NCI-H2107 (cell line): Measurements from ENCODE around the gene SEC62.
A peak's percentile ranks its signal among the peaks of the same experiment; 100 is the strongest.

ENCODE experiments used
- DNase-seq: peaks from one replicate; lab custom pipeline; 2025; lab: John Stamatoyannopoulos, UW

SEC62 gene

GRCh38 chr3:169966428-169966950, at the start of gene SEC62:
Gene SEC62, plus strand, starts transcription at chr3:169966807. Its CDS starts 16 bp downstream, at chr3:169966823.
- DNase-seq = peak; percentile 99

- peak; percentile 32 for DNase-seq
Observed at GRCh38 chr3:169923189-169923588, 43.4 kb upstream of the SEC62 start.

DNA sequence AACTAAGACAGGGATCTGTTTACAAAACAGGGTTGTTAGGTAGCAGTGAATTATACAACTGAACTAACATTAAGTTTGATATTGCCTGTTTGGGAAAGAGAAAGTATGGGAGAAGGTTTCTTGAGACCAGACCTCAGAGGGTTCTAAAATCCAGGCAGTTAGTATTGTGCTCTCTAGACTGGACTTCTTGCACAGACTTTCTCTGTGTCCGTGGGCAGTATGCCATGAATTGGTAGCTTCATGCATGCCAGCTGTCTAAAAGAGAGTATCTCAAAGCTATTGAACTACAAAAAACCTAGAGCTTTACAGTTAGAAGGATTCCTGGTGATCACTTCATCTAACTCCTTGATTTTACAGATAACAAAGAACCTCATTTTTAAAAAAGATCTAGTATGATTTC, 42.8 kb upstream of the SEC62 start:
- DNase-seq = no peak

- no peak for DNase-seq
Observed at GRCh38 chr3:169929830-169930519, 36.6 kb upstream of the SEC62 start.

DNA sequence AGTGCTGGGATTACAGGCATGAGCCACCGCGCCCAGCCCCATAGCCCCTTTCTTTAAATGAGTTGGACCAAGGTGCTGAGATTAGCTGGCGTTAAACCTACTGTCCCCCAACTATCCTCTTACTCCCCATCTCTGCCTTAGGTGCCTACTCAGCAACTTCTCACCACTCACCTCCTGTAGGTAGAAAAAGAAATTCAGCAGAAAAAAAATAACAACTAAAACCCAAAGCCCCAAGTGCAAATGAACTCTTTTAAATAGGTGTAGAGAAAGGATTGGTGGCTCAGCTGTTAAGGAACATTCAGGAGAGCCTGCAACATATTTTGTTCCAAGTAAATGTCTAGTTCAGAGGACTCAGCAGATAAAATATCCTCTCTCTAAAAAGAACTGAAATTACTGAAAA, 35.8 kb upstream of the SEC62 start:
- DNase-seq = no peak

DNA sequence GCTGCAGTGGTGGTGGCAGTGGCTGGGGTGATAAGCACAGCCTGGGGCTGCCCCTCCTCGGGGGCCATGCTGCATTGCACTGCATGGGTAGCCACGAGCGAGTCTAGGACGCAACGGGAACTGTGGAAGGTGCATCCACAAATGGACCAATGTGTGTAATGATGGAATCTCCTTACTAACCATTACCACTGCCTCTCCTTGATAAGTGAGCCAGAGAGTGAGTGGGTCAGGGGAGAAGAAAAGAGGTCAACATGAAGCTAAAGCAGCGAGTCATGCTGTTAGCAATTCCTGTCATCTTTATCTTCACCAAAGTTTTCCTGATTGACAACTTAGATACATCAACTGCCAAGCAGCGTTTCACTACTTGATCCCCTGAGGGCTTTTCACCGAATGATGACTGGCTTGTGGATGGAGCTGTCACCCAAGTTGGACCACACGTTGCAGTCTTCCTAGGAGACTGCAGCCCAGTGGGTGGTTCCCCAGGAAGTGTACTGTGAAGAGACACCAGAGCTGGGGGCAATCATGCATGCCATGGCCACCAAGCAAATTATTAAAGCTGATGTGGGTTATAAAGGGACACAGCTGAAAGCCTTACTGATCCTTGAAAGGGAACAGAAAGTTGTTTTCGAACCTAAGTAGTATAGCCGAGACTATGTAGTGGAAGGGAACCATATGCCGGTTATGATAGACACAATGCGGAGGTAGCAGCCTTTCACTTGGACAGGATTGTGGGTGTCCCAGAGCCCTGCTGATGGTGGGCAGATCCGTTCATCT, 34.7 kb upstream of the SEC62 start:
- DNase-seq = no peak

DNA sequence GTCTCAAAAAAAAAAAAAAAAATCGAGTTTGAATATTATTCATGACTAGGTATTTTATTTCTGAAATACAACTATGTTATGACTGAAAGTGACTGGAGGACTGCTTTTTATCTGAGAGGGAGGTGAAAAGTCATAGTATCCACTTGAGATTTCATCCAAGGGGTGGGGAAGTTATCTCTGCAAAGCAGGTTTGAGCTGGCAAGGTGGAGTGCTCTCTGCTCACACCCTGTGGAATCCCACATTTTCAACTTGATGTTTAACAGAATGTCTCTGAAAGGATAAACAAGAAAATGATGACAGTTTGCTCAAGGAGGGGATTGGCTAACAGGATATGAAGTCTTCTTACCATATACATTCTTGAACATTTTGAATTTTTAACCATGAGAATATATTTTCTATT, 27.3 kb upstream of the SEC62 start:
- DNase-seq = no peak

DNA sequence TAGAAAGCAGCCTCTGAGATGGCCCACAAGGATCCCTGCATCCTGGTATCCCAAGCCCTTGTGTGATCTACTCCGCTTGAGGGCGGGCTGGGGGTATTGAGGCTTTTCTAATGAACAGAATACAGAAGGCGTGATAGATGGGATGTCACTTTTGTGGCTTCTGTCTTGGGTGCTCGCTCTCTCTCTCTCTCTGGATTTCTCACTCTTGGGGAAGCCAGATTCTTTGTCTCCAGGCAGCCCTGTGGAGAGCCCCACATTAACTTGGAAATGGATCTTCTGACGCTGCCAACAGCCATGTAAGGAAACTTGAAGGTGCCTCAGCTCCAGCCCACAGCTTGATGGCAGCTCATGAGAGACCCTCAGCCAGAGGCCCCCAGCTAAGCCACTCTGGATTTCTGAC, 26.9 kb upstream of the SEC62 start:
- no peak for DNase-seq

DNA sequence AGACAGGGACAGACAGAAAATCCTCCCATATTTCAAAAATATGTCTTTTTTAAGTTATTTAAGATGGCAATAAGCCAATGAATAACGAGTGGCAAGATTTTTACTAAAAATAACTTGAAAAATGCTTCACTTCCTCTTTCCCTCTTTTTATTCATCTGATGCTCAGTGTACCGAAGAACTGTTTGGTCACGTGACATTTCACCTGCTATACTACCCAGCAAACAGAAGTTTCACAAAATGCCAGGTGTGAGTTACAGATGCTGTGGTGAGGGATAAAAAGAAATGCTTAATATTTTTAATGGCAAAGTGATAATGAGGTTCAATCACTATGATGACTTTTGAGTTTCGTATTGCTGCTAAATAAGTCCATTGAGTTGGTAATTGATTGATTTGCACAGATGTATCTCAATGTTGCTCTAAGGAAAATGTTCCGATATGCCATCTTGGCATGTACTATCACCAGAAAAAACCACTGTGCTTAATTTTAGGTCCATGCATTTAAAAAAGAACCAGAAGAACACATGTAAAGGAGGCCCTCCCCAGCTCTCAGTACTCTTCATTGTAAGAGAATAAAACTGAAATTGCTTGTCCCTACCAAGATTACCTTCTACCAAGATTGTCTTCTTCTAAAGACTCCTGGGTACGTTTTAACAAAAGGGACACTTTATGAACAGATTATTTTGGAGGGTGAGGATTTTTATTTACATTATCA, 26.0 kb upstream of the SEC62 start:
- peak; percentile 35 for DNase-seq

DNA sequence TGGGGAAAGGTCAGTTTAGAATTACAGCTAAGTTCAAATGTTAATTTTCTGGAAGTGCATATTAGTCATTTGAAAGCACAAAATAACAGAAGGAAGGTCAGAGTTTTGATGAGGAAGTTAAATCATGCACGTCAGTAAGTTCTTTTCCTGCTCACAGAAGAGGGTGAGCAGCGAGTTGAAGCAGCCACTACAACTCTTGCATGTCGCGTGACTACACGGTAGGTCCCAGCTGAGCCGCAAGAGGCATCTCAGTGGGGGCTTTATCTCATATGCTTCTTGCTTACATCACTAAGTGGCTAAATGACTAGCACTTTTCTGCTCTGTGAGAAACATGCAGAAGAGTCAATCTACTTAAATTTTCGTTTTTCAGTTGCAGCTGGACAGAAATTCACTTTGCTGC, 21.3 kb upstream of the SEC62 start:
- DNase-seq = no peak

- no peak for DNase-seq
Observed at GRCh38 chr3:169946336-169946735, 20.3 kb upstream of the SEC62 start.

GRCh38 chr3:169948559-169949448, 17.8 kb upstream of the SEC62 start:
- no peak for DNase-seq

DNA sequence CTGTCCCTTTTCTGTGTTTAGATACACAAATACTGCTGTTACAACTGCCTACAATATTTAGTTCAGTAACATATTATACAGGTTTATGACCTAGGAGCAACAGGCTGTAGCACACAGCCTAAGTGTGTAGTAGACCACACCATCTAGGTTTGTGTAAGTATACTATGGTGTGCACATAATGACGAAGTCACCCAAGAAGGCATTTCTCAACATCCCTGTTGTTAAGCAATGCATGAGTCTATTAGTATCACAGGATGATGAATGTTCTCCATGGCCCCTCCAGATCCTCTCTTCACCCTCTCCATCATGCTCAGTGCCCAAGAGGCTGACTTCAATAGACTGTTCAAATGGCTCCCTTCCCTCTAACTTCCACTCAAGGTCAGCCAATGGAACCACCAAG, 14.6 kb upstream of the SEC62 start:
- no peak for DNase-seq

DNA sequence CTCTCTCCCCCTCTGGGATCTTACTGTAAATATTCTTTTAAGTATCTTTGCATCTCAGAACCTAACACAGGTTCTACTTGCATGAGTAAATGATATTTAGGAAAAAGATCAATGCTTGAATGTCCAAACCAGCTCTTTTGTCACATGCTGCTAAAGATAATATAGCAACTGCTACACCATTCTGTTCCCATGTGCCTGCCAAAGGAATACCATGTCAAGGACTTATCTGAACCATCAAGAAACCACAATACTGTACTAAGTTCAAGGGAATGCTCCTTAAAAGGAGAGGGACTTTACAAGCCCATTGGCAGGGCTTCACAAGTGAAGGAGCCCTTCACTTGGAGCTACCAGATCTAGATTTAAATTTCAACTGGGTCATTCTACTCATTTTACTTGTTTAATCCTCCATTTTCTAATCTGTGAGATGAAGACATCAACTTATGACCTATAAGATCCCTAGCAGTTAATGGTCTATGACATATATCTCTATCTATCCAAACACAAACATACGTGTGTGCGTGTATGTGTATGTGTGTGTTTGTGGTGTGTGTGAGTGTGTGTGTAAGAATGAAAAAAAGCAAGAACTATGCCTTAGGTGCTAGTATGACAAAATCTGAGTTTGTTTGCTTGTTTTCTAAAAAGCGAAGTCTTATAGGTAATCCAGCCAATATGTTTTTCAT, 13.0 kb upstream of the SEC62 start:
- DNase-seq = no peak

- DNase-seq = no peak
Observed at GRCh38 chr3:169954142-169954756, 12.4 kb upstream of the SEC62 start.

DNA sequence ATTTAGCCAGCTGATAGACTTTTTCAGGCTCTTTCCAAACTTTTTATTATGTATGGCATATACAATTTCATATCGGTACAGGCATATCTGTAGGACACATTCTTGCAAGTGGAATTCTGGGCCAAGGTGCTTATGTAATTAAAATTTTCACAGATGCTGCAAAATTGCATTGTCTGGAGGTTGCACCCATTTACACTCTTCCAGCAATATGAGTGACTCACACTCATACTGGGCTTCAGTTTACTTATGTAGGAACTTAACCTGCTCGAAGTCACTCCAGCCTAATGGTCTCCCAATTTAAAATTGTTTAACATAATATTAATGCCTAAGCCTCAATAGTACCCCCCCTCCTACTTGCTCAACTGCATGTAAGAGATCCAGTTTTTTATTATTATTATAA, 11.2 kb upstream of the SEC62 start:
- DNase-seq = no peak

GRCh38 chr3:169964176-169964575, 2.4 kb upstream of the SEC62 start:
- DNase-seq = no peak

DNA sequence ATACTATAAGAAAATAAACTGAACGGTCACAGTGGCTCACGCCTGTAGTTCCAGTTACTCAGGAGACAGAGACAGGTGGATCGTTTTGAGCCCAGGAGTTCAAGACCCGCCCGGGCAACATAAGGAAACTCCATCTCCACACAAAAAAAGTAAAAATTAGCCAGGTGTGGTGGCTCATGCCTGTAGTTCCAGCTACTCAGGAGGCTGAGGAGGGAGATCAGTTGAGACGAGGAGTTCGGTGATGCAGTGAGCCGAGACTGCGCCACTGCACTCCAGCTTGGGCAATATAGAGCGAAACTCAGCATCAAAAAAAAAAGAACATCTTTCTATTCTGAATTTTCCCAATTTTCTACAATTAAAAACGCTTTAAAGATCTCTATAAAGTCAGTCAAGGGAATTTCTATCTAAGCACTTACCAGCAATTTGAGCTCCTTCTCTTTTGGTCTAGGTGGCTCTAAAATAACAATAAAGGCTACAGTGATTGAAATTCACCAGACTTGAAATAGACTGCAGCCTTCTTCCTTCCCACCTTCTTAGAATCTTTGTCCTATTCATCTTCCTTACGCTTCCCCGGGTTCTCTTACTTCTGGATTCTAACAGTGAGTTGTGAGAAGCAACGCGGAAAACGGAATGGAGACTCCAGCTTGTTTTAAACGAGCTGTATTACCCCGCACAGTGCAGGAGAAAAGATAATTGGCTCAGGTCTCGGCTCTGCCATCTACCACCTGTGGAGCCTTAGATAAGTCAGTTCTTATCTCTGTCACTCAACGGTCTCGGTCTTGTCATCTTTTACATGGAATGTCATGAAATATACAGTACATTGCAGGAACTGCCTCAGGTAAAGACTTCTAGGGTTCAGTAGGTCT, 812 bp upstream of the SEC62 start:
- no peak for DNase-seq
